PC-9 (cell line): ENCODE data around the gene SERPINB13. TPM values are rescaled to one million over a fixed set of nuclear protein-coding genes. Genes with fewer than 3 reads are reported as not detected.

ENCODE experiments used
- BruUV-seq: library from RNA; stranded (reverse); fragments of 400-500 nt; replicated peaks from 2 replicates; lab custom pipeline; 2021; lab: Mats Ljungman, UMichigan
- CTCF ChIA-PET: fragments of 300-600 bp; sonication (Branson Sonifier 250); formaldehyde crosslinking; loops from one replicate; lab custom pipeline; 2022; ENCODE audit warnings: antibody characterized with exemption; lab: Charles Lee
- POLR2A ChIA-PET: fragments of 300-600 bp; sonication (Branson Sonifier 250); formaldehyde crosslinking; loops from one replicate; lab custom pipeline; 2022; ENCODE audit warnings: antibody characterized with exemption; ENCODE audit not compliant: unreplicated experiment; lab: Charles Lee
- DNase-seq, 2 experiments: peaks; one replicate each; pipeline versions ENCODE4 v3.0.0 to v3.0.0-alpha.2; 2015 to 2022; ENCODE audit warnings: mixed read lengths in 1 of 2
- H2AFZ ChIP-seq: fragments of 200-600 bp; sonication (generic); 2 replicates; pipeline ENCODE4 v1.8.1; 2017; ENCODE audit warnings: antibody characterized with exemption
- H3F3A ChIP-seq: fragments of 200-600 bp; sonication (generic); 2 replicates; pipeline ENCODE4 v1.8.1; 2017; ENCODE audit warnings: antibody characterized with exemption, mild to moderate bottlenecking, low read depth; ENCODE audit not compliant: insufficient read depth
- H3K27ac ChIP-seq: fragments of 200-600 bp; sonication (generic); 2 replicates; pipeline ENCODE4 v1.6.1; 2016; ENCODE audit warnings: mixed run types
- H3K27me3 ChIP-seq: fragments of 200-600 bp; sonication (generic); 2 replicates; pipeline ENCODE4 v1.6.1; 2016; ENCODE audit warnings: low read depth, mixed run types; ENCODE audit not compliant: insufficient read depth
- H3K36me3 ChIP-seq: fragments of 200-600 bp; sonication (generic); 2 replicates; pipeline ENCODE4 v1.6.1; 2016; ENCODE audit warnings: low read depth, mixed run types
- H3K4me1 ChIP-seq: fragments of 200-600 bp; sonication (generic); replicated peaks from 2 replicates; pipeline ENCODE4 v1.6.1; 2016; ENCODE audit warnings: mixed run types; ENCODE audit not compliant: insufficient read depth
- H3K4me2 ChIP-seq: fragments of 200-600 bp; sonication (generic); 2 replicates; pipeline ENCODE4 v1.6.1; 2017; ENCODE audit warnings: mixed run types
- H3K4me3 ChIP-seq: fragments of 200-600 bp; sonication (generic); 2 replicates; pipeline ENCODE4 v1.6.1; 2016; ENCODE audit warnings: mixed run types
- H3K79me2 ChIP-seq: fragments of 200-600 bp; sonication (generic); 2 replicates; pipeline ENCODE4 v1.6.1; 2017; ENCODE audit warnings: low read depth, mixed run types
- H3K9me2 ChIP-seq: fragments of 200-600 bp; sonication (generic); 2 replicates; pipeline ENCODE4 v1.8.1; 2017; ENCODE audit warnings: mild to moderate bottlenecking; ENCODE audit not compliant: insufficient read depth
- H3K9me3 ChIP-seq: fragments of 200-600 bp; sonication (generic); 2 replicates; pipeline ENCODE4 v1.8.1; 2016; ENCODE audit warnings: low read depth; ENCODE audit not compliant: insufficient read depth
- H4K20me1 ChIP-seq: fragments of 200-600 bp; sonication (generic); 2 replicates; pipeline ENCODE4 v1.8.1; 2017; ENCODE audit not compliant: insufficient read depth
- EZH2 ChIP-seq: fragments of 200-600 bp; sonication (generic); IDR thresholded peaks from 2 replicates; pipeline ENCODE4 v1.8.0; 2017; ENCODE audit warnings: antibody characterized with exemption, low read depth
- intact Hi-C: fragments of 100-400 bp; cut with micrococcal nuclease; formaldehyde crosslinking; loops from one replicate; pipeline ENCODE4 v1.10.0; 2022; ENCODE audit not compliant: unreplicated experiment
- total RNA-seq: library from RNA; stranded (reverse); gene quantifications from 2 replicates; pipeline ENCODE4 v1.2.3, GENCODE V29; 2021
- TF ChIP-seq, protein P1 (sequence below): fragments of 200-600 bp; sonication (generic); conservative IDR thresholded peaks from 2 replicates; pipeline ENCODE4 v1.6.1; 2017; ENCODE audit warnings: mixed run types, antibody characterized with exemption, mild to moderate bottlenecking, moderate library complexity

SERPINB13 gene
- total RNA-seq, 1 experiment from 2014 or later, result not detected

DNA sequence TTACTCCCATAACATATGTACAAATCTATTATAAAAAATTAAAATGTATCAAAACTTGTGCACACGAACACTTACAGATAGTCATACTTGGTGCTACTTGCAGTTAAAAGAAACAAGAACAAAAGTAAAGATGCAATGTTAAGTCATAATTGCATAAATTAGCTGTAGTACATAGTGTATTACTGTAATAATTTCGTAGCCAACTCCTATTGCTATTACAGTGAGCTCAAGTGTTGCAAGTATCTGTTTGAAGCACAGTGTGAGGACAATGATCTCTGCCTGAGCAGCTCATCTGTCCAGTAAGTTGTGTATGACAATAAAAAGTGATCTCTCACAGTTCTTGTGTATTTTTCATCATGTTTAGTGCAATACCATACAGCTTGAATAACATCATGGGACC lies 7.5 kb upstream of the SERPINB13 start:
- H3K36me3 ChIP-seq, result no peaks in the 10 kb centered on the region
- TF ChIP-seq, protein P1, sequence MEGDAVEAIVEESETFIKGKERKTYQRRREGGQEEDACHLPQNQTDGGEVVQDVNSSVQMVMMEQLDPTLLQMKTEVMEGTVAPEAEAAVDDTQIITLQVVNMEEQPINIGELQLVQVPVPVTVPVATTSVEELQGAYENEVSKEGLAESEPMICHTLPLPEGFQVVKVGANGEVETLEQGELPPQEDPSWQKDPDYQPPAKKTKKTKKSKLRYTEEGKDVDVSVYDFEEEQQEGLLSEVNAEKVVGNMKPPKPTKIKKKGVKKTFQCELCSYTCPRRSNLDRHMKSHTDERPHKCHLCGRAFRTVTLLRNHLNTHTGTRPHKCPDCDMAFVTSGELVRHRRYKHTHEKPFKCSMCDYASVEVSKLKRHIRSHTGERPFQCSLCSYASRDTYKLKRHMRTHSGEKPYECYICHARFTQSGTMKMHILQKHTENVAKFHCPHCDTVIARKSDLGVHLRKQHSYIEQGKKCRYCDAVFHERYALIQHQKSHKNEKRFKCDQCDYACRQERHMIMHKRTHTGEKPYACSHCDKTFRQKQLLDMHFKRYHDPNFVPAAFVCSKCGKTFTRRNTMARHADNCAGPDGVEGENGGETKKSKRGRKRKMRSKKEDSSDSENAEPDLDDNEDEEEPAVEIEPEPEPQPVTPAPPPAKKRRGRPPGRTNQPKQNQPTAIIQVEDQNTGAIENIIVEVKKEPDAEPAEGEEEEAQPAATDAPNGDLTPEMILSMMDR, result no peak
- no peak for TF ChIP-seq EZH2
- no peaks in the 10 kb centered on the region for H3K79me2 ChIP-seq
- H3K9me2 ChIP-seq, result no peaks in the 10 kb centered on the region; the same call in 1 of the 2 replicates
- no peaks in the 10 kb centered on the region for H4K20me1 ChIP-seq
- ChIA-PET POLR2A (interaction anchor here (0.6 to 0.8 kb wide), 2 partner anchors 15 to 83 kb away, joined by 5 read pairs; no protein-coding TSS in a partner anchor), CTCF (interaction anchor here (1.6 kb wide), 1 partner anchor 162 kb away, joined by 4 read pairs; no protein-coding TSS in a partner anchor)
- H3K4me2 ChIP-seq, result no peak overlapping the region
- intact Hi-C loops, result loop anchor here (5.0 to 10.0 kb wide), 2 partner anchors 163 to 255 kb away; no protein-coding TSS in a partner anchor
- no peaks in the 10 kb centered on the region for H3K9me3 ChIP-seq
- no peak overlapping the region for H3K27ac ChIP-seq
- no TSS peak for BruUV-seq
- 0 out of 2 replicates have a peak, but pooled peaks cover 3% of the 10 kb centered on the region for H3F3A ChIP-seq
- no peaks in the 10 kb centered on the region for H3K4me1 ChIP-seq
- no peak for DNase-seq
- H3K27me3 ChIP-seq, result no peaks in the 10 kb centered on the region
- H3K4me3 ChIP-seq, result no peak overlapping the region
- no peak overlapping the region for H2AFZ ChIP-seq

DNA sequence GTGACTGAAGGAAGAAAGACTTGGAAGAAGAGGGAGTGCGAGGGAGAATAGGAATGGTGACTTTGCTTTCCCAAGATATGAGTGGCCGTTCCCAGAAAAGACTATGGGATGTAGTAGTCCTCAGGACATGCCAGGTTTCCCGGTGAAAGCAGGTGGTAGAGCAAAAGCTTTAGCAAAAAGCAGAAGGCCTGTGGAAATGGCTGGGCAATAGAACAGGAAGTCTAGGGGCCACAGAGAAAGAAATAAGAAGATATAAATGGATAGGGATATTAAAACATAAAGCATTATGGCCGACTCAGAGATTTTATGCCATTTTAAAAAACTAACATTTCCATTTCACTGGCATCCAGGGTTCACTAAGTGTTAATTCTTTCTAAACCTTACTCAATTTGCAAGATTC lies 1.2 kb upstream of the SERPINB13 start:
- intact Hi-C loops, result no loop called here
- Histone ChIP-seq H2AFZ (no peak overlapping the region), H3K36me3 (no peaks in the 10 kb centered on the region), H3K79me2 (no peaks in the 10 kb centered on the region), H3K4me3 (no peak overlapping the region), H3F3A (no peaks in the 10 kb centered on the region), H3K27me3 (no peaks in the 10 kb centered on the region), H3K4me1 (no peaks in the 10 kb centered on the region), H3K9me3 (0 out of 2 replicates have a peak, but pooled peaks cover 6% of the 10 kb centered on the region), H4K20me1 (no peaks in the 10 kb centered on the region), H3K27ac (no peak overlapping the region), H3K4me2 (no peak overlapping the region), H3K9me2 (no peaks in the 10 kb centered on the region; the same call in 1 of the 2 replicates)
- POLR2A ChIA-PET, result no interaction called here
- CTCF ChIA-PET, result no interaction called here
- no peak for TF ChIP-seq EZH2
- TF ChIP-seq, protein P1, result no peak
- no TSS peak for BruUV-seq
- DNase-seq, result no peak

DNA sequence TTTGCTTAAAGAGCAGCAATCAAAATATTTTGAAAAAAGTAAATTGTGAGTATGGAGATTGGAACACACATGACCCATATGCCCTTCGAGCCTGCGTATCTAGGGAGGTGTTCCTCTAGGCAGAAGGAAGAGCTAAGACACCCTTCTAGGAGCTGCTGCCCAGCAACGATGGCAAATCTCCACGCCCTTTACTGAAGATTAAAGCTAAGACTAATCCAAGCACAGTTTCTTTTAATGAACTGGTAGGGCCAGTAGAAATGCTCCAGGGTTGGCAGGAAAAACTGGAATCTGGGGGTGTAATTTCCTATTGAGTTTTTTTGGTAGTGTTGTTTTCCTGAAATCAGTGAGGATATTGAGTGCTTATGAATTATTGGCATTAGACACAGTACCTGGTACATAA lies 712 bp upstream of the SERPINB13 start:
- Histone ChIP-seq H3K36me3 (no peaks in the 10 kb centered on the region), H3K4me1 (no peaks in the 10 kb centered on the region), H3F3A (no peaks in the 10 kb centered on the region), H4K20me1 (no peaks in the 10 kb centered on the region), H3K4me2 (no peak overlapping the region), H2AFZ (no peak overlapping the region), H3K79me2 (no peaks in the 10 kb centered on the region), H3K9me2 (no peaks in the 10 kb centered on the region; the same call in 1 of the 2 replicates), H3K27me3 (no peaks in the 10 kb centered on the region), H3K9me3 (0 out of 2 replicates have a peak, but pooled peaks cover 6% of the 10 kb centered on the region), H3K4me3 (no peak overlapping the region), H3K27ac (no peak overlapping the region)
- no peak for TF ChIP-seq EZH2
- TF ChIP-seq, protein P1, result no peak
- POLR2A ChIA-PET, result interaction anchor here (0.7 kb wide), 1 partner anchor 79 kb away, joined by 4 read pairs; no protein-coding TSS in a partner anchor
- CTCF ChIA-PET, result no interaction called here
- BruUV-seq, result no TSS peak
- no peak for DNase-seq
- intact Hi-C loops, result no loop called here
